Vagina (tissue), 2 donors: ENCODE results near the gene UBTD1.

Source experiments
- CTCF ChIP-seq, 3 experiments: fragments of 450-650 bp in 2 of 3; fragments of 200-600 bp in 1 of 3; sonication (generic) in 1 of 3; IDR thresholded peaks; one replicate each; pipeline ENCODE4 v1.5.1; 2017 to 2019; ENCODE audit warnings: antibody characterized with exemption in 3 of 3, mild to moderate bottlenecking in 2 of 3, moderate library complexity in 2 of 3
- POLR2A ChIP-seq, 2 donors: fragments of 450-650 bp; IDR thresholded peaks; one replicate each; pipeline ENCODE4 v1.6.1; 2017; ENCODE audit warnings: antibody characterized with exemption in 2 of 2, mild to moderate bottlenecking in 2 of 2, moderate library complexity in 2 of 2

GRCh38 chr10:97582169-97582568, 83.4 kb downstream of the UBTD1 start:
- TF ChIP-seq CTCF (IDR thresholded peaks at IDR 0.05) (no peak), POLR2A (IDR thresholded peaks at IDR 0.05) (no peak)
